NCI-H69 (cell line): Measurements from ENCODE around the gene IL22RA1.

Source experiments
- DNase-seq: peaks from one replicate; lab custom pipeline; 2025; lab: John Stamatoyannopoulos, UW

The IL22RA1 gene

DNA sequence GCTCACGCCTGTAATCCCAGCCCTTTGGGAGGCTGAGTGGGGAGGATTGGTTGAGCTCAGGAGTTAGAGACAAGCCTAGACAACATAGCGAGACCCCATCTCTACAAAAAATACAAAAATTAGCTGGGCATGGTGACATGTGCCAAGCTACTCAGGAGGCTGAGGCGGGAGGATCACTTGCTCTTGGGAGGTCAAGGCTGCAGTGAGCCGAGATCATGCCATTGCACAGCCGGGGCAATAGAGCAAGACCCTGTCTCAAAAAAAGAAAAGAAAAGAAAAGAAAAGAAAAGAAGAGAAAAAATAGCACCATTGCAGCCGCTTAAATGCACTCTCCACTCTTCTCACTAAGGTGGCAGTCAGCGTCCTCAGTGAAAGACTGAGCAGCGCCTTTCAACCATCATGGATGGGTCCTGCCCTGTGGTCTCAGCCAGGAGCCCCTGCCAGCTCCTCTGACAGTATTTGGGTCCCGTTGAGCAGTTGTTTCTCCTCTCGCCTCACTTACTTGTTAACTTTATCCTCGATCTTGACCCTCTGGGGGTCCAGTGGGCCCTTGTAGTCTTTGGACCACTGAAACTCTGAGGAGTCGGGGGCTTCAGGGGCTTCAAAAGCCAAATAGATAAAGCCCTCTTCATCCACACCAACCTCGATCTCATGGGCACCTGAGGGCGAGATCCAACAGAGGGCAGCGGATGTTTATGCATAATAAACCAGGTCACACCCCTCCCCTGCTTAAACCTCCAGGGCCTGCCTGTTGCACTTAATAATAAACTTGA, 67.9 kb downstream of the IL22RA1 start:
- peak; percentile 12 for DNase-seq

DNA sequence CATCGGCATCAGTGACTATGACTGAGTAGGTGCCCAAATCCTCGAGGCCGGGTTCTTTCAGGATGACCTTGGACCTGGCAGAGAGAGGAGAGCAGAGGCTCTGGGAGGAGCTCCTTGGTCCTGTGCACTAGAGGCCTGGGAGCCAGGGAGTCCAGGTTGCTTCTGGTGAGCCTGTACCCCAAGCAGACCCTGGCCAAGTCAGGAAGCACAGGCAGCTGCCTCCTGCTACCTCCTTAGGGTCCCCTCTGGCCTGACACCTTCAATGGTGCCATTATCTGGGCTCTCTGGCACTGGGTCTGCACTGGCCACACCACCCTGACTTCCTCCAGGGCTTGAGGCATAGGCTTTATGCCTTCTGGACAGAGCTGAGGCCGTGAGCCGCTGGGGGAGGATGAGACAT, 68.7 kb downstream of the IL22RA1 start:
- DNase-seq = no peak

DNA sequence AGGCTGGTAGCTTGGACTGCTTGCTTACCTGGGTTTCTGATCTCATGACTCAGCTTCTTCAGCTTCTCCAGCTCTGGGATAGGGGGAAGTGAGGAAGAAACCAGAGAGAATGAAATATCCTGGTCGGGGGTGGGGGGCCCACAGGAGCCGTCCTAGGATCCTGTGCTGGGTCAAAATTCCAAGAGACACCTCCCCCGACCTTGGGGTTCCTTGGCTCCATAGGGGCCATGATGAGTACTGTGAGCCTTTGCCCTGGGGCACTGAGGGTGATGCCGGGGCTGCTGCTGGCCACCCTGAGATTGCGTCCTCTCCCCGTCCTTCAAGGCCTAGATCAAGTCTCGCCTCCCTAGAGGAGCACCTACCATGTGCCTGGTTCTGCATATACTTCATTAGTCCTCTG, 71.0 kb downstream of the IL22RA1 start:
- DNase-seq = no peak

DNA sequence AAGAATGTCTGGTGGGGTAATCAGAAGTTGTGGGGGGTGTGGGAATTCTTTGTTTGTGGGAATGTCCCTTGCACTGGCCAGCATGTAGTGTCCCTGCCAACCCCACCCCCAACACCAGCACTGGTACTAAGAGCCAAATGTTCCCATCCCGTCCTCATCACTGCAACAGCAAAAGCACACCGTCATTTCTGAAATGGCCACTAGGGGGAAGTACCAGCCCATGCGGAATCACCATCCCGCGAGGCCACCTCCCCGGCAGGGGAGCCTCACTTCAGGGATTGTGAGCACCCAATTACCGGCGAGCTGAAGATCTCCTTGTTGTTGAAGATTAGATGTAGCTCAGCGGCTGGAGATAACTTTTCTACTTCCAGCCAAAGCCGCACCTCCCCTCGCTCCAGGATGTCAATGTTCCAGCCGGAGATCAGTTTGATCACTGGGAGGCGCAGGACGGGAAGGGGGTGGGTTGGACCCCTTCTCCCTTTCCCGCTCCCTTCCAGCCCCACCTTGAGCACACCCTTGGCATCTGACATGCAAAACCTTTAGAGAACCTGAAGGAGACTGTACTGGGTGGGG, 72.0 kb downstream of the IL22RA1 start:
- DNase-seq = peak; percentile 66

DNA sequence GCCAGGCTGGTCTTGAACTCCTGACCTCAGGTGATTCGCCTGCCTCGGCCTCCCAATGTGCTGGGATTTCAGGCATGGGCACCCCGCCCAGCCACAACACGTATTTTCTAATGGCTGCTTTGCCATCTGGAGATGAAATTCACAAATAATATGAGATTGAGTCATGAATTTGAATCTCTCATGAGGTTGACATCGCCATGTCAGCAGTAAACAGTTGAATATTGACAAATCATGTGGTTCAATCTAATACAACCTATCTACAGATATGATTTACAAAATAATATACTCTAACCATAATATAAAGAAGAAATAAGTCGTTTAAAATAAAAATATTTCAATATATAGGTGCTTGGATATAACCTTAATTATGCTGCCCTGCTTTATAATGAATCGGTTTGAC, 73.1 kb downstream of the IL22RA1 start:
- no peak for DNase-seq
